Stimulated activated CD8-positive, alpha-beta memory T cell treated with anti-CD3 and anti-CD28 coated beads, Interleukin-4, amount 100 ng/mL, for 4 hours (primary cell): ENCODE data around the gene TTC5.
"Not testable (repeated sequence)": the region's sequence is repeated elsewhere in the genome, so short reads cannot be mapped to it uniquely, and the experiment has no call there.

ENCODE experiments used
- DNase-seq, 2 donors: peaks; one replicate each; pipeline ENCODE4 v3.0.0-alpha.2; 2020; ENCODE audit warnings: low read depth in 2 of 2, low spot score in 1 of 2

Gene TTC5

GRCh38 chr14:20305265-20306078 is at the start of gene TTC5:
TTC5 (minus strand) TSS chr14:20305951; CDS start chr14:20305937, 14 bp downstream.
- peak; percentile 79 to 91 for DNase-seq

- DNase-seq, result no peak
These were observed 45.1 kb upstream of the TTC5 start for GRCh38 chr14:20350860-20351259.

- DNase-seq, result no peak
These were observed 44.5 kb upstream of the TTC5 start for GRCh38 chr14:20350282-20350681.

GRCh38 chr14:20347747-20348146 is 42.0 kb upstream of the TTC5 start:
- no peak for DNase-seq

- DNase-seq, result no peak
These were observed 41.0 kb upstream of the TTC5 start for GRCh38 chr14:20346713-20347112.

- no peak for DNase-seq
These were observed 39.6 kb upstream of the TTC5 start for GRCh38 chr14:20345366-20345765.

GRCh38 chr14:20343862-20344220 is 38.1 kb upstream of the TTC5 start:
- DNase-seq, result no peak

- peak; percentile 73 to 83 for DNase-seq
These were observed 37.5 kb upstream of the TTC5 start, which contains the start of gene PARP2 for GRCh38 chr14:20343092-20343861. PARP2 (plus strand) TSS chr14:20343635; CDS start chr14:20343642, 7 bp downstream.

GRCh38 chr14:20341646-20342045 is 35.9 kb upstream of the TTC5 start:
- DNase-seq, result no peak

- DNase-seq, result not testable (repeated sequence)
These were observed 35.3 kb upstream of the TTC5 start for GRCh38 chr14:20341032-20341431.

- no peak for DNase-seq
These were observed 28.3 kb upstream of the TTC5 start for GRCh38 chr14:20334017-20334416.

- DNase-seq, result no peak
These were observed 27.7 kb upstream of the TTC5 start for GRCh38 chr14:20333494-20333841.

GRCh38 chr14:20332788-20333493 is 27.2 kb upstream of the TTC5 start, which contains the start of gene CCNB1IP1:
CCNB1IP1 (minus strand) TSS chr14:20333279; CDS start chr14:20316523, 16,756 bp downstream.
- DNase-seq, result no peak

GRCh38 chr14:20332431-20332787 is 26.7 kb upstream of the TTC5 start:
- DNase-seq, result no peak

GRCh38 chr14:20331053-20331613 is 25.4 kb upstream of the TTC5 start:
- DNase-seq, result no peak

- DNase-seq, result no peak
These were observed 23.6 kb upstream of the TTC5 start for GRCh38 chr14:20329355-20329754.

GRCh38 chr14:20328705-20329104 is 23.0 kb upstream of the TTC5 start:
- no peak for DNase-seq

GRCh38 chr14:20327005-20327869 is 21.5 kb upstream of the TTC5 start:
- no peak for DNase-seq

GRCh38 chr14:20317720-20318119 is 12.0 kb upstream of the TTC5 start:
- no peak for DNase-seq

- DNase-seq, result no peak
These were observed 8.3 kb upstream of the TTC5 start for GRCh38 chr14:20314026-20314425.

- DNase-seq, result no peak
These were observed 300 bp upstream of the TTC5 start for GRCh38 chr14:20306079-20306423.
